G401 (cell line): ENCODE results near the gene SFXN1. TPM values are rescaled to one million over a fixed set of nuclear protein-coding genes. Genes with fewer than 3 reads are reported as not detected.

Experiments used
- DNase-seq: peaks from one replicate; pipeline ENCODE4 v3.0.0-alpha.2; 2015; ENCODE audit warnings: low spot score
- in situ Hi-C: cut with HindIII; loops from 2 replicates; pipeline ENCODE4 v1.10.0; 2016; ENCODE audit warnings: low sequenced_read_pairs, mixed read lengths
- total RNA-seq: library from RNA; depleted of rRNA; stranded (reverse); fragments of >200 nt; shearing (Covaris generic); gene quantifications from 2 replicates; pipeline ENCODE4 v1.2.3, GENCODE V29; 2014; rRNA removed

SFXN1 gene
- total RNA-seq, 1 experiment from 2014 or later, result 206 TPM

DNA sequence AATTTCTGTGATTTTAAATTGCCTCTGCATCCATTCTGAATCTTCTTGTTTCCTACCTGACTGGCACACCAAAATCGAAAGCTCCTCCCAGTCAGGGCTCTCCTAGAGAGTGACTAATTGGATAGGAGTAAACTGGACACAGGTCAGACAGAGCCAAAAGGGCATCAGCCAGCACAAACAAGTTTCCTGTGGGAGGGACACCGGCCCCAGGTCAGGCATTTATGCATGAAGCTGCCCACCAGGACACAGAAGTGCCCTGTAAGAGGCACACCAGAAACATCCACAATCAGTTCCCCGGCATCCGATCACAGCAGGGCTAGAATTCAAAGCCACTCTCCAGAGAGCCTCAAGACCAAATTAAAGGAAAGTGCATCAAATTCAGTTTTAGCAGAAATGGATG, 78.4 kb downstream of the SFXN1 start:
- in situ Hi-C loops, result no loop called here
- DNase-seq, result no peak

DNA sequence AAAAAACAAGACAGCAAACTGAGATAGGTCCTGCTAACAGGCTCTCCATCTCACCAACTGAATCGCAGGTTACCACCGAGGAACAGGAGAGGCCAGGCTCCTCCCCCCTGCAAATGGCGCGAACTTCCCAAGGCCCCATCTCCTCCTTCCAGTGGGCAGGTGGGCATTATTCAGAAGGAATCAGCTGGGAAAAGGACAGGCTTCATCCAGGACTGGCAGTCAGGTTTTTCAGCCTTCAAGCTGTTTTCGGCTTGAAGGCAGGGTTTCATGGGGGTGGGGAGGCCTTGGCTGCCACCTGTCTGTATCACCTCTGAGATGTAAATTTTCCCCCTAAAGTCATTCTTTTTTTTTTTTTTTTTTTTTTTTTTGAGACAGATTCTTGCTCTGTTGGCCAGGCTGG, 79.4 kb downstream of the SFXN1 start:
- in situ Hi-C loops, result no loop called here
- DNase-seq, result no peak

DNA sequence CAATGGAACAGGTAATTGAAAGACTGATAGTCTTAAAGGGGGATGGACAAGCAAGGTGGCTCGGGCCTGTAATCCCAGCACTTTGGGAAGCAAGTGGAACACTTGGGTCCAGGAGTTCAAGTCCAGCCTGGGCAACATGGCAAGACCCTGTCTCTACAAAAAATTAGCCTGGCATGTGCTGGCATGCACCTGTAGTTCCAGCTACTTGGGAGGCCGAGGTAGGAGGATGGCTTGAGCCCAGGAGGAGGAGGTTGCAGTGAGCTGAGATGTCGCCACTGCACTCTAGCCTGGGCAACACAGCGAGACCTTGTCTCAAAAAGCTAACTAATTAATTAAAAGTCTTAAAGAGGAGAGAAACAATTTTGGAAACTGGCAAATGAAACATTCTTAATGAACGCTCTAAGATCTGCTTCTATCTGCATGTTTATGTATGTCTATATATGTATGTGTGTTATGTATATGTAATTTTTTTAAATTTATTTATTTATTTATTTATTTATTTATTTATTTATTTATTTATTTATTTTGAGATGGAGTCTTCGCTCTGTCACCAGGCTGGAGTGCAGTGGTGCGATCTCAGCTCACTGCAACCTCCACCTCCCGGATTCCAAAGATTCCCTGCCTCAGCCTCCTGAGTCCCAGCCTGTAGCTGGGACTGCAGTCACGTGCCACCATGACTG, 80.6 kb downstream of the SFXN1 start:
- DNase-seq, result no peak
- in situ Hi-C loops, result no loop called here

DNA sequence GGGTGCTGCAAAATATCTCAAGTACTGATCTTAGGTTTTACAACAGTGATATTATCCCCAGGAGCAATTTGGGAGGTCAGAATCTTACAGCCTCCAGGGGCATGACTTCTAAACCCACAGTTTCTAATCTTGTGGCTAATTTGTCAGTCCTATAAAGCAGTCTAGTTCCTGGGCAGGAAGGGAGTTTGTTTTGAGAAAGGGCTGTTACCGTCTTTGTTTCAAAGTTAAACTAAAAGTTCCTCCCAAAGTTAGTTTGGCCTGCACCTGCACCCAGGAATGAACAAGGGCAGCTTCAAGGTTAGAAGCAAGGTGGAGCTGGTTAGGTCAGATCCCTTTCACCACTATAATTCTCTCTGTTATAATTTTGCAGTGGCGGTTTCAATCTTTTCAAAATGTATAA, 81.7 kb downstream of the SFXN1 start:
- in situ Hi-C loops, result no loop called here
- no peak for DNase-seq

DNA sequence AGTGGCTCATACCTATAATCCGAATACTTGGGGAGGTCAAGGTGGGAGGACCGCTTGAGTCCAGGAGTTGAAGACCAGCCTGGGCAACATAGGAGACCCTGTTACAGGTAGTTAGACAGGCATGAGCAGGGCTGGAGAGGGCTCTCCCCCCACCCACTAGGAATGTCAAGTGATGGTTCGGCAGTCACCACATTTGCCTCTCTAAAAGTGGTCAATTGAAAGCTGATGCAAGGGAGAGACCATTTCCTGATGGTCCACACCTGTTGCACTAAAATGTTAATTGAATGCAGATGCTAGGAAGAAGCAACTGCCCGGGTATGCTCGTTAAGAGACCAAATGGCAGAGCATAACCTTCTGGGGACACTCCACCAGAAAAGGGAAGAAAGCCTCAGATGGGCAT, 82.7 kb downstream of the SFXN1 start:
- DNase-seq, result no peak
- in situ Hi-C loops, result no loop called here

DNA sequence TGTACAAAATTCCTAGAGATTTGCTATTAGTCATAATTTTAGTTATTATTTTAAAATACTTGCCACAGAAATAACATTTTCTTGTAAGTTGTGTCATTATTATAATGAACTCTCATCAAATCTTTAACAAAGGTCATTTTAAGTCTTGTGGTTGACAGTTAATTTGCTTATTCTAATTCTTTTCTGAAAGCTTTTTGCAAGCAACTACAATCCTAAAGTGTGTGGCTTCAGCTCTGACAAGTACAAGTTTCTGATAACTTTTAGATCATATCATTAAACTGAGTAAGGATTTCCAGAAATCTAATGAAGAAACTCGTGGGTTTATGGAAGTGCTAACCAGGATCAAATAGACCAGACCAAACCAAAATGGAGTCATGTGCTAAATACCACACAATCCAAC, 86.4 kb downstream of the SFXN1 start:
- no peak for DNase-seq
- in situ Hi-C loops, result no loop called here

DNA sequence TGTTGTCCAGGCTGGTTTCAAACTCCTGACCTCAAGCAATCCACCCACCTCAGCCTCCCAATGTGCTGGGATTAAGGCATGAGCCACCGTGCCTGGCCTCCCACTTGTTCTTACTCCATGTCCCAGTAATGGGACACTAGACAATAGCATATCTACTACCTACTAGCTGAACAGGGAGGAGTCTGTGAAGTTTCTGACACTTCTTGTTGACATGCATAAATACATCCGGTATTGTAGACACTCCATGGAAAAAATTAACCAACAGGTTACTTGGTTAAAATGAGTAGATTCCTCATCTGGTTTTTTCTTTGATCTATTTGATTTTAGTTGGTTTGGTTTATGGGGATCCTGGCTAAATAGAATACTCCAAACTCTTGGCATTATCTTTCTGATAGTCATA, 88.3 kb downstream of the SFXN1 start:
- in situ Hi-C loops, result no loop called here
- DNase-seq, result no peak

DNA sequence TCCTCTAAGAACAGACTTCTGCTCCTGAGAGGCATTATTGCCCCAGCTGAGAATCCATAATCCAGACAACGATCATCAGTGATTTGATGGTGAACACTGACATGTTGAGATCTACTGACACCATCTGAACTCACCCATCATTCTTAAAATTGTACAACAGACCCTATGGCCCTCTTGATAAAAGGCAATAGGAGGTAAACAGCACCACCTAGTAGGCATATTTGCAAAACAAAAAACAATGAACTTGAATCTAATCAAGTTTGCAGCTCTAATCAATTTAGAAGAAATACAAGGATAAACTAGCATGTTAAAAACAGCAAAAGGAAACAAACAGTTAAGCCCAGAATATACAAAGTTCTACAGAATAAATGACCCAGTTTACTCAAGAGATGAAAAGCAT, 89.6 kb downstream of the SFXN1 start:
- no peak for DNase-seq
- in situ Hi-C loops, result no loop called here

DNA sequence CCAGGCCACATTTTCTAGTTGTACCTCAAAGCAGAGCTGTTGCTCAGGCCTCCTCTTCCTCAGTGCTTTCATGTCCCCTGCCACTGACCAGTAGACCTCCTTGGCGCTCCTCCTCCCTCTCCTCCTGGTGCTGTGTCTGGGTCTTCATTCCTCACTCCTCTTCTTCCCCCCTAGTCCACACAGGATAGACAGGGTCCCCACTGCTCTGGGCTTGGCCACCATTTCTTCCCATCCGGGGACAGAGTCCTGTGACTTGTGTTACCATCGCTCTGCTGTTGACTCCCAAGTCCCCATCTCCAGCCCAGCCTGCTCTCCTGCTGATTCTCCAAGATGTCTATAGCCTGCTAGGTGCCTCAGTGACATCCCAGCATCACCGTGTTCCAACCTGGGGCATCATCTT, 91.3 kb downstream of the SFXN1 start:
- in situ Hi-C loops, result no loop called here
- no peak for DNase-seq

DNA sequence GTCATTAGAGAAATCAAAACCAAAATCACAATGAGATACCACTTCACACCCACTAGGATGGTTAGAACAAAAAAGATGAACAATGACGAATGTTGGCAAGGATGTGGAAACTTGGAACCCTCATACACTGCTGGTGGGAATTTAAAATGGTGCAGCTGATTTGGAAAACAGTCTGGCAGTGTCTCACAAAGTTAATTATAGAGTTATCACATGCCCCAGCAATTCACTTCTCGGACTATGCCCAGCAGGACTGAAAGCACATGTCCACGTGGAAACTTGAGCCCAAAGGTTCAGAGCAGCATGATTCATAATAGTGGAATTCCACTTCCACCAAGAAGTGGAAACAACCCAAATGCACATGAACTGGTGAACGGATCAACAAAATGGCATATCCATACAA, 94.5 kb downstream of the SFXN1 start:
- DNase-seq, result no peak
- in situ Hi-C loops, result no loop called here

DNA sequence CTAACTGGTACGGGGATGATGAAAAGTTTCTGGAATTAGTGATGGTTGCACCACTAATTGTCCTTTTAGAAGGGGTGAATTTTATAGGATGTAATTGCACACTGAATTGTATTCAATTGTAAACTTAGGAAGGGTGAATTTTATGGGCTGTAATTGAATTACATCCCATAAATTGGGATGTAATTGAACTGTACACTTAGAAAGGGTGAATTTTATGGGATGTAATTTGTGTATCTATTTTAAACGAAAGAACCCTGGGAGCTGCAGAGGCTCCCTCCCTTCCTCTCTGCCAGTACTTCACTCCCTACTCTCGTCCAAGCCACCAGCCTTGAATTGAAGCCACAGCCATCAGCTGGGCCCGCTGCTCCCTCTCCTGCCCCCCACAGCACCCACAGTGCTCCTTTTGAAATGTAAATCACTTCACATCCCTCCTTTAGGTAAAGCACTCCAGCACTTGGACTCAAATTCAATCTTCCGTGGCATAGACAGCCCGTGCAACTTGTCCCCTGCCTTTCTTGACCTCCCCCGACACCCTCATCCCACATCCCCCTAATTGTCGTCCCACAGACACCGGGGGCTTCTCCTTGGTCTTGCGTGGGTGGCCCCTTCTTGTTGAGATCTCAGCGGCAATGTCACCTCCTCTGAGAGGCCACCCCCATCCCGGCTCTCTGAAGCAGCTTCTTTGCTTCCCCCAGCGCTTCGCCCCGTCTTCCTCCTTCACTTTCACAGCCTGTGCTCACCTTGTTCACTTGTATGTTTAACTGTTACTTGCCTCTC, 95.3 kb downstream of the SFXN1 start:
- no peak for DNase-seq
- in situ Hi-C loops, result no loop called here

DNA sequence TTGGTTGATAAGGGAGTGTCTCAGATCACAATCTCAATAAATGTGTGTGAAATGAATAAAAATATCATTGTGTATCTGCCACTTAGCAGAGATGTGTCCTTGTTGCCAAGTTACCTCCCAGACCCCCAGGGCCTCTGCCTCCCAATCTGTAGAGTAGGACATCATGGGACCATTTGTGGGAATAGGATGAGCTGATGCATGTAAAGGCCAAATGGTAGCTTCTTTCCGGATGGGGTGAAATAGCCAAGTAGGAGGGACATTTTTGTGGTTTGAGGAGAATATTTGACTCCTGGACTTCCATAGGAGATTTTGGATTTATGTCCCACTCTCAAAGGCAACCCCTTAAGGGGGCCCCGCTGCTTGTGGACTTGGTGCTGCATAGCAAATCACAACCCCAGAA, 96.9 kb downstream of the SFXN1 start:
- in situ Hi-C loops, result no loop called here
- DNase-seq, result no peak

DNA sequence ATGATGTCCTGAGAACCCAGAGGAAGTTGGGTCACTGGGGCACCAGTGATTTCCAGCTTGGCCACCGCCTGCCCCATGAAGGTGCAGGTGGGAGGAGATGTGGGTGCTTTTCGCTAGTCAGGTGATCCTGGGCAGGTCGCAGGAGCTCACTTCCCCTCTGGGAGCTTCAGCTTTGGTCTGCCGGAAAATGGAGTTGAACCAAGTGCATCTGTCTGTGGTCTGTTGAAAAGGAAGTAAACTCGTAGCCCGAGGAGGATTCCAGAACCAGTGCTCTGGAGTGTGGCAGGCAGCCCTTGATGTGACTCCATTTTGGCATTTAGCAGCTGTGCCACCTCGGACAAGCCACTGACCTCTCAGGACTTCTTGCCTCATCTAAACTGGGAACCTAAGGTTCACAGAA, 97.7 kb downstream of the SFXN1 start:
- in situ Hi-C loops, result no loop called here
- no peak for DNase-seq

DNA sequence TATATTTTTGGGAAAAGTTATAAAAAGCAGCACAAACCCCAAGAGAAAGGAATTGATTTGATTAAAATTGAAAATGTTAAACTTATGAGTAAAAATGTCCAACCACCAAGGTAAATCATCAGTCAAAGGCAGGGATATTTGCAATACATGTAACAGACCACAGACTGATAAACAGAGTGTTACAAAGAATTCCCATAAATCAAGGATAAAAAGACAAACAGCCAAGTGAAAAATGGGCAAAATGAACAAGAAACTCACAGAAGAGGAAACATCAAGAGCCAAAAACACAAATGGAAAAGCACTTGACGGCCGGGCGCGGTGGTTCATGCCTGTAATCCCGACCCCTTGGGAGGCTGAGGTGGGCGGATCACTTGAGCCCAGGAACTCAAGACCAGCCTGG, 98.2 kb downstream of the SFXN1 start:
- in situ Hi-C loops, result no loop called here
- DNase-seq, result no peak

Other genes with a start within 250 kb of the SFXN1 start
- not detected in 2 replicates for gene DRD1, start 34.4 kb upstream of the SFXN1 start, total RNA-seq
- not detected in 2 replicates for gene HRH2, start 179.5 kb downstream of the SFXN1 start, total RNA-seq